DMS 273 (cell line): ENCODE measurements around the gene TIAM1.

Experiments used
- DNase-seq: peaks from one replicate; lab custom pipeline; 2025; ENCODE audit not compliant: unreplicated experiment; lab: John Stamatoyannopoulos, UW

The TIAM1 gene

GRCh38 chr21:31103571-31104265 is 240.3 kb downstream of the TIAM1 start:
- DNase-seq = no peak

GRCh38 chr21:31103163-31103562 is 240.9 kb downstream of the TIAM1 start:
- no peak for DNase-seq

- no peak for DNase-seq
Observed at GRCh38 chr21:31099122-31099521, 244.9 kb downstream of the TIAM1 start.

GRCh38 chr21:31098576-31099005 is 245.5 kb downstream of the TIAM1 start:
- DNase-seq = peak; percentile 81

- no peak for DNase-seq
Observed at GRCh38 chr21:31092832-31093625, 251.0 kb downstream of the TIAM1 start.

DNA sequence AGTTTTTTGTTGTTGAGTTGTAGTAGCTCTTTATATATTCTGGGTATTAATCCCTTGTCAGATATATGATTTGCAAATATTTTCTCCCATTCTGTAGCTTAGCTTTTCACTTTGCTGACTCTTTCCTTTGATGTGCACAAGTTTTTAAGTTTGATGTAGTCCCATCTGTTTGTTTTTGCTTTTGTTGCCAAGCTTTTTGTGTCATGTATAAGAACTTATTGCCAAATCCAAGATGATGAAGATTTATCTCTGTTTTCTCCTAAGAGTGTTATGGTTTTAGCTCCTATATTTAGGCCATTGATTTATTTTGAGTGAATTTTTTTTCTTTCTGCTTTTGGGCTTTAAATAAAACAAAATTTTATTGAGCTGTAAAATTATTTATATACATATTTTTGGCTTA is 253.7 kb downstream of the TIAM1 start:
- DNase-seq = no peak

- DNase-seq = peak; percentile 14
Observed at GRCh38 chr21:31088474-31088751, 255.6 kb downstream of the TIAM1 start.

DNA sequence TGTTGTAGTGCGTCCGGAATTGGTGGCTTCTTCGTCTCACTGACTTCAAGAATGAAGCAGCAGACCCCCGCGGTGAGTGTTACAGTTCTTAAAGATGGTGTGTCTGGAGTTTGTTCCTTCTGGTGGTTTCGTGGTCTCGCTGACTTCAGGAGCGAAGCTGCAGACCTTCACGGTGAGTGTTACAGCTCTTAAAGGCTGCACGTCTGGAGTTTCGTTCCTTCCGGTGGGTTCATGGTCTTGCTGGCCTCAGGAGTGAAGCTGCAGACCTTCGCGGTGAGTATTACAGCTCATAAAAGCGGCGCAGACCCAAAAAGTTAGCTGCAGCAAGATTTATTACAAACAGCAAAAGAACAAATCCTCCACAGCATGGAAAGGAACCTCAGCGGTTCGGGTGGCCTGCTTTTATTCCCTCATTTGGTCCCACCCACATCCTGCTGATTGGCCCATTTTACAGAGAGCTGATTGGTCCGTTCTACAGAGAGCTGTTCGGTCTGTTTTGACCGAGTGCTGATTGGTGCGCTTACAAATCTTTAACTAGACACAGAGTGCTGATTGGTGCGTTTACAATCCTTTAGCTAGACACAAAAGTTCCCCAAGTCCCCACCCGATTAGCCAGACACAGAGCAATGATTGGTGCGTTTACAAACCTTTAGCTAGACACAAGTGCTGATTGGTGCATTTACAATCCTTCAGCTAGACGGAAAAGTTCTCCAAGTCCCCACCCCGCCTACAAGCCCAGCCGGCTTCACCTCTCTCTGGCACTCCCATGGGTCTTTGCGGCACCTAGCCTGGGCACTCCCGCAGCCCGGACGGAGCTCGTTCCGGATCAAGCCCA is 256.2 kb downstream of the TIAM1 start:
- DNase-seq = no peak

GRCh38 chr21:31084689-31085088 is 259.4 kb downstream of the TIAM1 start:
- no peak for DNase-seq

DNA sequence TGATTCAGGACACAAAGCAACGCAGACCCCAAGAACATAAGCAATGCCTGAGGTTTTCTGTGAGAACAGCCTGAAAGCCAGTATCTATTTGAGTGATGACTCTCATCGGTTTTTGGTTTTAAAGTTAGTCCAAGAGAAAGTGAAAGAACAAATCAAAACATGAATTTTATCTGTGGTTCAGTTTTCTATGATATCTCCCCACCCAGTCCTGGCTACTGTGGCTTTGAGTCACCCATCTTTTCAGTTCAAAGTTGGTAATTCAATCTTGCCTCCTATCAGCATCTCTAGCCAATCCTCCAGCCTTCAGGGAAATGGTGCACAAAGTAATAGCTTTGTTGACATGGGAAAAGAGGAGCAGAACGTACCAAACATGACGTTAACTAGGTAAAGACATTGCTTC is 265.3 kb downstream of the TIAM1 start:
- DNase-seq = no peak

DNA sequence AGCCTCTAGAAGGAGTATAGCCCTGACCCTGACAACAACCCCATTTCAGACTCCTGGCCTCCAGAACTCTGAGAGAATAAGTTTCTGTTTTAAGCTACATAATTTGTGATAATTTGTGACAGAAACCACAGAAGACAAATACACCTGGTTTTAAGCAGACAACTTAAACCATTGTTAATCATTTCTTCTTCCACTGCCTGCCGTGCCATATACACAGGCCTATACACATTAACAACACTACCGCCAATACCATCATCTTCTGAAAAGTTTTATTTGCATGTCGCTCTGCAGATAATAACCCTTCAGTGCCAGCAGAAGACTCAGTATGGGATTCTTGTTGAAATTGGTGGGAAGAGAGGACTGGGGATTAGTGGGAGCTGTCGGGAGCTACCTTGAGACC is 265.8 kb downstream of the TIAM1 start:
- no peak for DNase-seq

DNA sequence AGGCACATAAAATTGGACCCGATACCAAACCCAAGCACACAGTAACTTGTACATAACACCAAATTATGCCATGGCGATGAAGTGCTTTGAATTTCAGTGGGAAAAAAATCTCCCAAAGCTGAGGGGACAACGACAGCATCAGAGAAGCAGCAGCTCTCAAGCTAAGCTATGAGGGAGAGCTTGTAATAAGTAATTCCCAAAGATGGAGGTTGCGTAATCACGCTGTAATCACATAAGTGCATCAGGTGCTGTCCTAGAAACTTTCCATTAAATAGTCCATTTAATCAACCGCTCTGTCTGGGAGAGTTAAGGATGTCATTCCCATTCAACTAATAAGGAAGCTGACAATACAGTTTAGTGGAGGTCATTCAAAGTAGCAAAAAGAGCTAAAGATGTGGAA is 268.2 kb downstream of the TIAM1 start:
- DNase-seq = no peak

DNA sequence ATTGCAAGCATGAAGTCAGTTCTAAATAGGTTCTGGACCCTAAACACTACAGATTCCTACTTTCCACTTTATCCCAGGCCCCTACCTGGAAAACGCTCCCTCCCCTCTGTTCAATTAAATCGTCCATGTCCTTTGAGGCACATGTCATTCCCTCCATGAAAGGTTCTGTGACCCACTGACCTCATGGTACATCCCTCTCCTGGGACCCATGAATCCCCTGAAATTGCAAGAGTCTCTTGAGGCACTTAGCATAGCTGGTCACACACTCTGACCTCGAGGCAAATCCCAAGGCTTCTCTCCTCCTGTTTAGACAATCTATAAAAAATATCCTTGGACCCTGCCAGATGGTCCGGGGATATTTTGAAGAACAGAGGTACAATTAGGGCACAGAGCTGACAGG is 271.5 kb downstream of the TIAM1 start:
- no peak for DNase-seq
